Activated T-helper 1 cell treated with anti-CD3 and anti-CD28 coated beads, Interleukin-2, amount 50 U/mL, for 16 hours (primary cell): ENCODE results near the gene FOXP1.

Experiments used
- DNase-seq, 2 donors: peaks; one replicate each; pipeline ENCODE4 v3.0.0-alpha.2; 2020; ENCODE audit warnings: low read depth in 1 of 2, low spot score in 1 of 2

The FOXP1 gene

DNA sequence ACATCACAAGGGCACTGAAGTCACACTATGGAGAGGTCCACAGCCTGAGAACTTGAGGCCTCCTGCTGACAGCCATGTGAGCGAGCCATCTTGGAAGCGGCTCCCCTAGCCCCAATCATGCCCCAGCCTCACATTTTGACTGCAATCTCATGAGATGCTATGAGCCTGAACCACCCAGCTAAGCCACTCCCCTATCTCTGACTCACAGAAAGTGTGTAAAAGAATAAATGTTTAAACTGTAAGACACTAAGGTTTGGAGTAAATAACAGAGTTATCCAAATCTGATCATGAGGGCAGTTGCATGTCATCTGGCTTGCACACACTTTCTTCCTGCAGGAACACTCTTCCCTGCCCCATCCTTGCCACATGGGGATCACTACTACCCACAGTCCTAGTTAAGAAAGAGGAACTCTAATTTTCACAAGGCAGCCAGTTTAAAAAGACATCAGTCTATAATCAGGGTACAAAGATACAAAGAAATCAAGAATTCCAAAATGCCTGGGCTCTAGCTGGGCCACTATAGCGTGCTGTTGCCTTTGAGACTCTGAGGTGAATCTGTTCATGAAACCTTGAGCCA lies 494.2 kb downstream of the FOXP1 start:
- no peak for DNase-seq

DNA sequence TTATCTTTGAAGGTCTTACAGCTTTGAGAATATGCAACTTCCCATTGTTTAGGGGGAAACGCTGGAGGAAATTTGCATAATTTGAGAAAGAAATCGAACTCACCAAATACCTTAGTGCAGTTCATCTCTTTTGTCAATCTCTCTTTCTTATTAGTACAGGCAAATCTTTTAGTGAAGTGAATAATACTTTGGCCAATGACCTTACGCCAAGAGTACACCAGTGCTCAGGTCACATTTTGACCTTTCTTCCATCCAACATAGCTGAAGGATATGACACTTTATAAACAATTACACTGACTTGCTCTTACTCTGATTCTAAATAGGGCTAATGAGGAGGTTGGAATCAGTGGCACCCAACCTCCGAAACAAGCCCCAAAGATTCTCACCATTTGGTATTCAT lies 494.8 kb downstream of the FOXP1 start:
- no peak for DNase-seq

DNA sequence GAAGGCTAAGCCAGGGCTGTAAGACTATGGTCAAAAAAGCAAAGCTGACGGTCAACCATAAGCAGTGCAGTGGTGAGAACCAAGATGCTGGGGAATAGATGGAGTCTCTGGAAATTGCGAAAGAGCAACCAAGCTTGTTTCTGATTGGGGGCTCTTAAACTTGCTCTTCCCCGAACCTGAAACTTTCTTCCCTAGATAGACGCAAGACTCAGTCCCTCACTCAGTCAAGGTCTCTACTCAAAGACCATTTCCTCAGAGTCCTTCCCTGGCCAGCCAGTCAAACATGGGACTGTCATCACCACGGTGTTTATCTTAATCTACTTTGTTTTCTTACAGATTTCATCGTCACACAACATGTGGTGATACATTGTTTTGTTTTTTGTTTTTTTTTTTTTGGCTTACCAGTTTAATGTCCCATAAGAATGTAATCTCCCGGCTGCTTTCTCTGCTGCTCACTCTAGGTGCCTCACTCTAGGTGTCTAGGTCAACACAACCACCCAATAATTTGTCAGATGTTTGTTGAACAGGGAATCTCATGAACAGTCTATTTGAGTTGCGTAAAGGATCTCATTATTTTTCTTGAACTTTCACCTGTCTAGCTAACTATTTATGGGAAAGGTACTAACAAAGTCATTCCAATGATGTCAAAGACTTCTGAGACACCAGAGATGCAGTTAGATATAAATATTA lies 495.4 kb downstream of the FOXP1 start:
- no peak for DNase-seq

DNA sequence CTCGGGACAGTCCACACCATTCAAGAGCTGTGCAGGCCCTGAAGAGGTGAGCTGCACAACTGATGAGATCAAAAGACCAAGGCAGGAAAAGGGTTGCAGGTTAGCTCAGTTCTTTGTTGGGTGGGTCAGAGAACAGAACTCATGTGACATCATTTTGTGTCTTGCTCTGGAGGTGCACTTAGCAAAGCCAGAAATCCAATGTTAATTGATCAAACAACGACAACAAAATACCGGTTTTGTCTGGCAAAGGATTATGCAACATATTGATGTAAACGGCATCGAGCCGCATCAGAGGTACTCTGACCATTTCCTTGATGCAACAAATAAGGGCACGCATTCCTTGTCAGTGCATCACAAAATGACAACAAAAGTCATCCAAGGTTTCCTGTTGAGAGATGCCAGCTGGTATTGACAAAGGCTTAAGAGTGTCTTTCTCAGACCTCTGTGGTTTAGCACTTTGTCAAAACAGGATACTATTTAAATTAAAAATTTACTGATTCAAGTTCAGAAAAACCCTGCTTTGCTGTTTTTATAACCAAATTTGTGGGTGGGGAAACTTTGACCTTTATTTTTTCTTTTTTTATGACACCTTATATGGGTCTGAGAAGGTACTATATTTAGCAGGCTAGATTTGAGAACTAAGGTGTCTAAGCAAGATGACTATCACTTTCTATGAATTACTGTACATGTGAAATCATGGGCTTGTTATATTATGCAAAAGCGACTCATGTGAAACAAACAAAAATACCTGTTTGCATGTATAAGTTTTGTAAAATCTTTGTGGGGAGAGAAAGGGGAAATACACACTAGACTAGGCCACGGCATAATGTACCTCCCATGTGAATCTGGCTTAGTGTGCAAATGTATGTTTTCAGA lies 496.1 kb downstream of the FOXP1 start:
- no peak for DNase-seq

DNA sequence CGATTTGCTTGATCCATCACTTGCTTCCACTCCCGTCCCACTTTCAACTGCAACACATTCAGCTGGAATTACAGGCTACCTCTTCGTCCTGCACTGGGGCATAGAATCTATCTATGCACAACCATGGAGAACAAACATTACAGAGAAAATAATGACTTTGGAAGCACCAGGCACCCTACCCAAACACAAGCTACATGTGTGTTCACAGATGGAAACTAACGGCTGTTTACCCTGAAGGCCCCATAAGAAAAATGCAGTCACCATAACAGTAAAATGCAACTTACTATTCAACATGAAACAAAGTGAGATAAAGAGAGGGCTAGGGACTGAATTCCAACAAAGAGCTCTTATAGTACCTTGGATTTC lies 496.8 kb downstream of the FOXP1 start:
- no peak for DNase-seq

DNA sequence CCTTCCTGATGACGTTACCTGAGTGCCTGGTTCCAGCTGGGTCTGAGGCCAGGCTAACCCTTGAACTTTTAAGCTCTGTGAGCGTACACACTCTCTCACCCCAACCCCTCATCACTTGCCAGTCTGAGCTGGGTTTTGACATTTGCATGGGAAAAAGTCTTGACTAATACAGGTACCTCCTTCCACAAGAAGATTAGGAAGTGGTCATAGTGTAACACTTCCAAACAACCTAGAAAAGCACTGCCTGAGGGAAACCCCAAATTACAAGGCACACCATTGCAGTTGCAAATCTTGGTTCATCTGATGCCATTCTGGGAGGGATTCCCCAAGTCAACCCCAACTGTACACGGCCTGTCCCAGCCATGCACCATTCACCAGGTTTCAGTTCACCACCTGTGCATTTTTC lies 499.8 kb downstream of the FOXP1 start:
- DNase-seq, result no peak

DNA sequence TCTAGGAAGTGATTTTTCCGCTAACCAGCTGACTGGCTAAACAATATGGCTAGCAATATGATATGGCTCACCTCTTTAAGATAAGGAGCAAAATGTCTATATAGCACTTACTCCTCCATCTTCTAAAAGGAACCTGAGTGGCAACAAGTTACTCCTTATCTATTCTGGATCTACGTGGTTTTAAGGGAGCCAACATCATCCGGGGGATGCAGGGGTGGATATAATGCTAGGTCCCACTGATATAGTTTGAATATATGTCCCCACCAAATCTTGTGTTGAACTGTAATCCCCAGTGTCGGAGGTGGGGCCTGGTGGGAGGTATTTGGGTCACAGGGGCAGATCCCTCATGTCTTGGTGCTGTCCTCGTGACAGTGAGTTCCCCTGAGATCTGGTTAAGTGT lies 500.7 kb downstream of the FOXP1 start:
- no peak for DNase-seq

DNA sequence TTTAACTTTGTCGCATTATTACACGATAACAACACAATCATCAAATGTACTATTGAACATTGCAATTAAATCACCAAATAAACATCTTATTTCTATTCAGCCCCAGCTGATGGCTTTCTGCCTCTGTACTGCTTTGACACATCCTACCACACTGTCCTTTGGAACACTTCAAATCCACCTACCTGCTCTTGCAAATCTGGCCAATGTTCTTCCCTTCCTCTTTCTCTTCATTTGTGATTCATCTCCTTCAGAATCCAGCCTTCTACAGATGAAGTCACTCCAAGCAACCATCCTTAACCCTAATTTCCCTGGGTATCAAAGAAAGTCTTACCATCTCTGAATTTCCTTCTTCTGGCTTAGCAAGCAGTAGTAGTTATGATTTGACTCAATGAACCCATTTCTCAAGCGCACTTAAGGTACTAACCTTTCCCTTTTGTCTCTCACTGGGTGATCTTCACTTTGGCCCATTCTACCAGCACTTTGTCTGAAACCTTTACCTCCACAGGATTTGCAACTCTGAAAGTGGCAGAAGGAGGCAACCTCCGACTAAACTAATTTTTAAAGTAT lies 502.9 kb downstream of the FOXP1 start:
- DNase-seq, result no peak

DNA sequence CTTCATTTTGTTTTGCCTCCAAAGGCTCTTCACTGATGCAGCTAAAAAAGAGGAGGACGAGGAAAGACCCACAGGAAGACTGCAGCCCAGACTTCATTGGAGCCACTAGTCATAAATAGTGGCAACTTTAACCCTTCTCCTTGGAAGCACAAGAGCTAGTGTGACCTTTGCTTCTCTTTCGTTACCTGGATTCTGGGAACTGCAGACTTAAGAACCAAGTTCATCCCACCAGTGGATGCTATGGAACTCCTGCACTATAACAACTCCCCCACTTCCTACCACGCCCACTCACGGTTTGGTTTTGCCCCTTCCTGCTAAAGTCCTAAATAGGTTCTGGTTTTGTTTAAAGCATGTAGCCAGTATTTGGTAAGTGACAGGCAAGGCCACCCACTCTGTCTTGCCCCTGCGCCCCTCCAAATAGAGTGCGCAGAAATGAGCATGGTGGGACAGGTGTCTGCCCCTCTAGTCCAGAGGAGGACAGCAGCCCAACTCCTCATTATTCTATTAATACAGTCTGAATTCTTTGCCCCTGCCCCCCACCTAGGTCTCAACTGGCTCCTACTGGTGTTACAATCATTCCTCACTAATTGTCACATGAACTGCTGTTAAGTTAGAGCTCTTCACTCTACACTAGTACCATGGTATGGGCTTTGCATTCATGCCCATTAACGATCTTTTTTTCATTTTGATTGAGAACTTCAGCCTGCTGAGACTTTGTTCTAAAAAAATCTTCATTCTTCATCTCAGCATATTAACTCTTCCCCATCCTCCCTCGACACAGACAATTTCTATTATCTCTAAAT lies 504.6 kb downstream of the FOXP1 start:
- no peak for DNase-seq

DNA sequence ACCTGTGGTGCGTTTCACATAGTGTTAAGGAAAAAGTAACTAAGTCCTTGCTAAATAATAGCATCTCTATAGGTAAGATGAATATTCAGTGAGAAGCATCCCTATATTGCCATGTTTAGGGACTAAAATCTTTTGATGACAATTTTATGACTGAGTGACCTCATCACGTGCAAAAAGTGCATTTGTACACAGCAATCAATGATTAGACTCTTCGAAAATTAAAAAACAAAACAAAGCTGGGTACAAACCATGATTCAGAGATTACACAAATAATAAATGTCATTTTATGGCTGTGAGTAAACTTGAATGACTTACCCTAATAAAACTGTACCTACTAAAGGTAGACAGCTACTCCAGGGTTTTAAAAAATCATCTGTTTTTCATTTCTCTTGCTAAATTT lies 505.3 kb downstream of the FOXP1 start:
- DNase-seq, result no peak

DNA sequence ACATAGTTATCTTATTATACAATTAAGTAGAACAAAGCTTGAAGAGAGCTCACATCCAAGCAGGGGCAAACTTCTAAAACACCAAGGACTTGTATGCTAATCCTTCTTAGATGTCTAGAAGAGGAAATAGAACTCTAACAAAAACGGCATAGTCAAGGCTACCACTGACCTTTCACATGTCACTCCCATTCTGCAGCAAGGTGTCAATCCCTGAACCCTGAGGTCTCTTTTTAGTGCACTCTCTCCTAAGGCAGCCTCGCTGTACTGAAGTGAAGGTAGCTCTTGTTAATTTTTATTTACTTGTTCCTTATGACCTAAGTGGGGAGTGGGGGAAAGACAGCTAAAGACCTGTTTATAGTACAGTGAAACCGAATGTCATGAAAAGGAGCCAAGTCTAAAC lies 506.5 kb downstream of the FOXP1 start:
- DNase-seq, result no peak

DNA sequence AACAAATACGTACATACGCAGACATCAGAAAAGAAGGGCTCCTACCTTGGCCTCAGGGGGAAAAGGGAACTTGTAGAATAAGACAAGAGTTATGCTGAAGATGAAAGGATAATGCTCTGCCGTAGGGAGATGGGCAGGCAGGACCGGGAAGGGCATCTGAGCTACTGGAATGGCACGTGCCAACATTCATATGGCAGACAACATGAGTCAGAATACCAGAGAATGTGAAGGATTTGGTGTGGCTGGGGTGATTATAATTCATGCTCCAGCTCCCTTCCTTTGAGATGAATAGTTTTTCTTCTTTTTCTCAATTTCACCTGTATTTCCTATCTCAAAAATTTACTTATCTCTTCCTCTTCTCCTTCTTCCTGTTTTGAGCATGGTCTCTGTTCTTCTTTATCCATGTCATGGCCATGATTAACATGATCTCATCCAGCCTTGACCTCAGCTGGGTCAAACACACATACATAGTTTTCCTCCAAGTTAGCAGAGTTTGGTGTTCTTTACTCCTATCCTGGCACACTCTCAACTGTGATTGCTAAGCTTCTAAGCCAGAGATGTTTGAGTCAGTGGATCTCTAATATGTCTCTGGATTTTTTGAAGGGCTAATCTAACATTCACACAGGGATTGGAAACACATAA lies 507.0 kb downstream of the FOXP1 start:
- no peak for DNase-seq

DNA sequence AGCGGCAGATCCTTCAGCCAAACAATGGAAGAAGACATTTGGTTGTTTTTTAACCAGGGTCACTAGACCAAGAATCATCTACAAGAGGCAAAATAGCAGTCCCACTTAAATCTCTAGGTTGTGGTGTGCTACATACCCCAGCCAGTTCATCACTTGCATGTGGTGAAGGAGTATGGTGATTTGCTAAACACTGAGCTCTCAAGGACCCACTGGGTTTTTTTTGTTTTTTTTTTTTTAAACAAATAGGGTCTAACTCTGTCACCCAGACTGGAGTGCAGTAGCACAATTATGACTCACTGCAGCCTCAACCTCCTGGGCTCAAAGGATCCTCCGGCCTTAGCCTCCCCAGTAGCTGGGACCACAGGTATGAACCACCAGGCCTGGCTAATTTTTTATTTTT lies 508.0 kb downstream of the FOXP1 start:
- DNase-seq, result no peak

DNA sequence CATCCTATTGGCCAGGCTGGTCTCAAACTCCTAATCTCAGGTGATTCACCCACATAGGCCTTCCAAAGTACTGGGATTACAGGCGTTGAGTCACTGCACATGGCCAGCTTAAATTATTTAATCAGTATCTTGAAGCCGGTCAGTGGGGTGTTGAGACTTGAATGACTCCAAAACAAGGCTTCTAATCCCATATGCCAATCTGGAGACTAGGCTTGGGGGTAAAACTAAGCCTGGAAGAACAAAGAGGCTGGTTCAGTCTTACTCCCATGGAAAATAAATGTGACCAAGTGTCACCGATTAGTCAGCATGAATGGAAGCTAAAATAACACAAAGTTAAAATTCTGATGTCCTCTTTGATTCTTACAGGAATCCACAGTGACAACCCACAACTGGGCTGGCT lies 509.1 kb downstream of the FOXP1 start:
- DNase-seq, result no peak

DNA sequence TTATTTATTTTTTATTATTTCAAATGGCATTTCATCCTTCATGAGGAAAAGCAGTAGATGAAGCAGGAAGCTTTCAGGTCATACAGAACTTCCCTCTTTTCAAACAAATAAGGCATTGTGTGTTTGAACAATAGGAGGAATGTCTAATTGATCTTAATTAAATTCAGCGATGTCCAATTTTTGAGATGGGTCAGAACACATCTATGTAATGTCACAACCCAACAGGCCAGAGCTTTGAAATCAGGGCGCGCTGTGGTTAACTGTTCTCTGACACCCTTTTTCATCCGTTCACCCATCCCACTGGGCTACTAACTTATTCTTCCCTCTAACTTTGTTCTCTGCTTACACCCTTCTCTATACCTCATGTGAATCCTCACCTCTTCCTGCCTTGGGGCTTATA lies 510.5 kb downstream of the FOXP1 start:
- no peak for DNase-seq

DNA sequence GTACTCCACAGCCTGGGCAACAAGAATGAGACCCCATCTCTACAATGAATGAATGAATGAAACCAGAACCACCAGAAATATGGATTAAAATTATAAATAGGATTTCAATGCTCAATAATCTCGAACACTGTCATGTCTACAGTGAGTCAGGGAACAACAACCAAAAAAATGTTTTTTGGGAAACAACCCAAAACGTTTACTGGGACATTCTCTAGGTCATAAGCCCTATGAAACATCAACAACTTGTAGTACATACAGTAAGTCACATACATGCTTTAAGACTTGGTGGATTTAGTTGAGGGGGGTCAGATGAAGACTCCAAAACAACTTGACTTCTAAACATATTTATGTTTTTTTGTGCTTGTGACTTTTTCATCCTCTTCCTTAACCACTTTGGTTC lies 511.2 kb downstream of the FOXP1 start:
- no peak for DNase-seq

DNA sequence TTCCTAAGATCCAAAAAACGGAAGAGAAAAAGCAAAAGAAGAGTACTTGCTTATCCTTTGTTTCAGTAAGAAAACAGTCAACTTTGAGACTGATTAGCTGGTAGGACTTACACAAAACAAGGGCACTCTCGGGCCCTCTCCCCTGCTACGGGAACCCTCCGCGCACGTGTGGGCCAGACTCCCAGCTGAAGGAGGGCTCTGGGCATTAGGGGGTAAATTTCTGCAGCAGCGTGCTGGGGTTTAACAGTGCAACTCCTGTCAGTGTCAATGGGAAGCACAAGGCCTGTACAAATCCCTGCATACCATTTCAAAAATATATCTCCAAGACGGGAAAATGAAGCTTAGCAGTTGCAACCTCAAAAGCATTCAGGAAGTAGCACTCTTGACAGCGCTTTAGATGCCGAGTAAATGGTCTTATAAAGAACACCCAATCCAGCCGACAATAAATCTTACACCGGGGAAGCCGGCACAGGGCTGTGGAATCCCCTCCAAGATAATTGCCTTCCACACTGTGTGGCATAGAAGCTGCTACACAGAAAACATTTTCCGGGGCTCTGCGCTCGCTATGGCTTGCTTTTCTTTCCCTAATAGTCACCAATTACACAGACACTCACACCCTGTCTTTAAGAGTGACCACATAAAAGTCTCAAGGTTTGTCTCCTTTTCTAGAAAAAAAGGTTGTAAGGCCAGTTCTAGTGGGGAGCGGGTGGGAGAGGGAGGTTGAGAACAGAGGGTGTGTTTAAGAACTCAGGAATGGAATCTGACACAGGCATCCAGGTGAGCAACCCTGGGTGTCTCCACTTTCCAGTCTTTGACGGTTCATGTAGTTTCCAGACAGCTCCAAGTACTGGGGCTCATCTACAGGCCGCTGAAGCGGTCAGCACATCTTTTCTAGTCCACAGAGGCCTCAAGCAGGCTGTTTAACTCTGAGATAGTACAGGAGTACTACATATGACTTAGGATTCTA lies 512.7 kb downstream of the FOXP1 start:
- DNase-seq, result no peak

DNA sequence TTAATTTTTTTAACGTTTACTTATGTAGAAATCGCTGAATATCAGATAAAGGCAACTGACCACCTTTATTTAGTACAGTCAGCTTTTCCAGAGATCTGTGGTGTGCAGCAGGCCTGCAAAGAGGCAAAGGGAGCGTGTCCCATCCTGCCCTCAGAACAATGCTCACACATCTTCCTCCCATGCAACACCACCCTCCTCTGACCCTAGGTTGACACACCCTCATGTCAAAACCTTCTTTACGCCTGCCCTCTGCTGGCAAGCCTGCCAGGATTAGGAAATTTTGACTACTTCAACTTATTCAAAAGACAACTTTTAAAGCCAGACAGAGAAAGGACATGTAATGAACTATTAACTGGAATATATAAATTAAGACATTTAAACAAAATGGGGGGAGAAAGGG lies 513.7 kb downstream of the FOXP1 start:
- DNase-seq, result peak; percentile 25 to 48

DNA sequence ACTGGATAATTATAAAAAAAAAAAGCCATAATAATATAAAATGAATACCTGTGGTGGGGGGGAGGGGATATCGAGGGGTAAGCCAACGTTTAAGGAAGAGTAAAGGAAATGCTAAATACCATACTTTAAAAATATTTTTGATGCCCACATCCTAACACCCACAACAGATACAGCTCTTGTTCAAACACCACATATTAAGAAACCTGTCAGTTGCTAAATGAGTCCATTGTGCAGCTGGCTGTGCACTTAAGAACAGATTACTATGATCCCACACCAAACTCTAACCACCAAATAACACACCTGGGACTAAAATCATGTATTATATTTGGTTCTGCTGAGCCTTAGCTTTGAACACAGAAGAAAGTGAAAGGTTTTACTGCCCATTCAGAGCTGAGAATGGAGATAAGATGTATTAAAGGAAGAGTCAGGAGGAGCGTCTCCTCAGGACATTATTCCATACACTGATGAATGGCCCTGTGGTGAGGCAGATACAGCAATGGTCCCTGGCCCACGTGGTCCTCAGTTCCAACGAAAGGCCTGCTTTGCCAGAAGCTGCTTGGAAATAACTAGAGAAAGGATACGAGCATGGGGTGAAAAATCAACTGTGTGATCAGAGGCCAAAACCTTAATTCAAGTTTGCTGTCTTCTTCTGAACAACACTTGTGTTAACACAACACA lies 515.4 kb downstream of the FOXP1 start:
- no peak for DNase-seq
